SK-N-SH (cell line): ENCODE data around the gene ISY1. TPM values are rescaled to one million over a fixed set of nuclear protein-coding genes. Genes with fewer than 3 reads are reported as not detected.
A peak's percentile ranks its signal among the peaks of the same experiment; 100 is the strongest.

Experiments used
- CTCF ChIA-PET: fragments of 300-600, 350-600 bp; formaldehyde crosslinking; extraction: SDS; loops from one replicate; lab custom pipeline; 2021; lab: Yijun Ruan, JAX
- POLR2A ChIA-PET: fragments of 350-600 bp; sonication (Branson Sonifier 250); formaldehyde crosslinking; extraction: SDS; loops from one replicate; lab custom pipeline; 2020; ENCODE audit warnings: antibody characterized with exemption, inconsistent platforms; lab: Yijun Ruan, JAX
- DNase-seq: peaks from one replicate; pipeline ENCODE4 v3.0.0; 2012
- H2AFZ ChIP-seq: fragments of 200-600 bp; sonication (generic); 2 replicates; pipeline ENCODE4 v1.8.1; 2016; ENCODE audit warnings: antibody characterized with exemption, mild to moderate bottlenecking, low read depth
- H3F3A ChIP-seq: fragments of 200-600 bp; sonication (generic); replicated peaks from 2 replicates; pipeline ENCODE3; 2016; ENCODE audit warnings: antibody characterized with exemption, mild to moderate bottlenecking; ENCODE audit not compliant: insufficient read depth
- H3K27ac ChIP-seq, 2 experiments: fragments of 200-500 bp in 1 of 2; fragments of 200-600 bp in 1 of 2; sonication (Bioruptor generic) in 1 of 2; sonication (generic), shearing (Covaris generic) in 1 of 2; 2 replicates each; pipeline versions ENCODE4 v1.5.1 to v1.6.1; 2014 to 2016; ENCODE audit warnings: low read depth in 2 of 2, inconsistent platforms in 1 of 2, low read length in 1 of 2, mild to moderate bottlenecking in 1 of 2, mixed read lengths in 1 of 2
- H3K27me3 ChIP-seq: fragments of 200-600 bp; sonication (generic), shearing (Covaris generic); 2 replicates; pipeline ENCODE4 v1.6.1; 2016; ENCODE audit warnings: mixed run types; ENCODE audit not compliant: insufficient read depth
- H3K36me3 ChIP-seq, 2 experiments: fragments of 200-500 bp in 1 of 2; fragments of 200-600 bp in 1 of 2; sonication (Bioruptor generic) in 1 of 2; sonication (generic) in 1 of 2; replicated peaks in 1 of 2; 2 replicates each; pipeline versions ENCODE3 to v1.5.1; 2014 to 2016; ENCODE audit warnings: low read length in 1 of 2, mild to moderate bottlenecking in 1 of 2; ENCODE audit not compliant: insufficient read depth in 2 of 2, control insufficient read depth in 1 of 2
- H3K4me1 ChIP-seq, 2 experiments: fragments of 200-500 bp in 1 of 2; fragments of 200-600 bp in 1 of 2; sonication (Bioruptor generic) in 1 of 2; sonication (generic), shearing (Covaris generic) in 1 of 2; 2 replicates each; pipeline versions ENCODE4 v1.5.1 to v1.6.1; 2014 to 2016; ENCODE audit warnings: low read depth in 1 of 2, low read length in 1 of 2, mixed run types in 1 of 2; ENCODE audit not compliant: insufficient read depth in 2 of 2, control insufficient read depth in 1 of 2
- H3K4me2 ChIP-seq: fragments of 200-600 bp; sonication (generic), shearing (Covaris generic); 2 replicates; pipeline ENCODE4 v1.6.1; 2017; ENCODE audit warnings: mixed run types
- H3K4me3 ChIP-seq, 2 experiments: fragments of 200-500 bp in 1 of 2; fragments of 200-600 bp in 1 of 2; sonication (Bioruptor generic) in 1 of 2; sonication (generic), shearing (Covaris generic) in 1 of 2; 2 replicates each; pipeline versions ENCODE4 v1.5.1 to v1.8.1; 2014 to 2016; ENCODE audit warnings: low read depth in 2 of 2, inconsistent platforms in 1 of 2, low read length in 1 of 2, mild to moderate bottlenecking in 1 of 2, mixed read lengths in 1 of 2, moderate library complexity in 1 of 2
- H3K79me2 ChIP-seq: fragments of 200-600 bp; sonication (generic); 2 replicates; pipeline ENCODE4 v1.8.1; 2017; ENCODE audit warnings: mild to moderate bottlenecking; ENCODE audit not compliant: insufficient read depth
- H3K9ac ChIP-seq: fragments of 200-600 bp; sonication (generic); 2 replicates; pipeline ENCODE4 v1.6.1; 2017; ENCODE audit warnings: mixed run types
- H3K9me2 ChIP-seq: fragments of 200-600 bp; sonication (generic); 2 replicates; pipeline ENCODE4 v1.6.1; 2017; ENCODE audit warnings: mixed run types
- H3K9me3 ChIP-seq: fragments of 200-600 bp; sonication (generic); 2 replicates; pipeline ENCODE4 v1.6.1; 2017; ENCODE audit warnings: mixed run types, mild to moderate bottlenecking, moderate library complexity
- H4K20me1 ChIP-seq: fragments of 200-600 bp; sonication (generic); 2 replicates; pipeline ENCODE4 v1.6.1; 2017; ENCODE audit warnings: mild to moderate bottlenecking, mixed run types; ENCODE audit not compliant: insufficient read depth
- CTCF ChIP-seq: fragments of 200-600 bp; sonication (generic); IDR thresholded peaks from 2 replicates; pipeline ENCODE4 v1.6.1; 2017; ENCODE audit warnings: antibody characterized with exemption, mild to moderate bottlenecking, moderate library complexity
- EZH2phosphoT487 ChIP-seq: fragments of 200-600 bp; sonication (generic); IDR thresholded peaks from 2 replicates; pipeline ENCODE4 v1.6.1; 2017; ENCODE audit warnings: low read depth, mixed run types, mild to moderate bottlenecking, antibody characterized with exemption, moderate library complexity, borderline replicate concordance
- JUND ChIP-seq: IDR thresholded peaks from 2 replicates; pipeline ENCODE4 v1.4.0; 2012
- MXI1 ChIP-seq: IDR thresholded peaks from 2 replicates; pipeline ENCODE4 v1.6.1; 2012; ENCODE audit warnings: mild to moderate bottlenecking, low read depth, low read length, improper control_type of control experiment
- POLR2AphosphoS5 ChIP-seq: IDR thresholded peaks from 2 replicates; pipeline ENCODE4 v1.6.1; 2012; ENCODE audit warnings: low read depth, low read length
- SIN3A ChIP-seq: IDR thresholded peaks from 2 replicates; pipeline ENCODE4 v1.6.1; 2012; ENCODE audit warnings: low read depth, mild to moderate bottlenecking, low read length, moderate library complexity, borderline replicate concordance
- TCF12 ChIP-seq: IDR thresholded peaks from 2 replicates; pipeline ENCODE4 v1.4.0; 2012
- TEAD4 ChIP-seq: IDR thresholded peaks from 2 replicates; pipeline ENCODE4 v1.4.0; 2012; ENCODE audit warnings: mild to moderate bottlenecking, borderline replicate concordance; ENCODE audit not compliant: insufficient read depth
- WGBS: methylation state at CpG from one replicate; pipeline ENCODE4 v1.1.6; 2017; ENCODE audit warnings: low lambda C conversion rate; 5-methylcytosine and 5-hydroxymethylcytosine counted together
- polyA plus RNA-seq, 3 experiments: library from polyadenylated mRNA; depleted of rRNA; stranded (reverse); fragments of >200 nt; gene quantifications; 2 replicates each; pipeline ENCODE4 v1.2.3, GENCODE V29; 2012
- TF ChIP-seq, protein P1 (sequence below): IDR thresholded peaks from 2 replicates; pipeline ENCODE4 v1.4.0; 2012; ENCODE audit warnings: low read depth

ISY1 gene
- polyA plus RNA-seq, 1 of the 3 experiments (the other 2 are of a cell fraction): 20.9 TPM

DNA sequence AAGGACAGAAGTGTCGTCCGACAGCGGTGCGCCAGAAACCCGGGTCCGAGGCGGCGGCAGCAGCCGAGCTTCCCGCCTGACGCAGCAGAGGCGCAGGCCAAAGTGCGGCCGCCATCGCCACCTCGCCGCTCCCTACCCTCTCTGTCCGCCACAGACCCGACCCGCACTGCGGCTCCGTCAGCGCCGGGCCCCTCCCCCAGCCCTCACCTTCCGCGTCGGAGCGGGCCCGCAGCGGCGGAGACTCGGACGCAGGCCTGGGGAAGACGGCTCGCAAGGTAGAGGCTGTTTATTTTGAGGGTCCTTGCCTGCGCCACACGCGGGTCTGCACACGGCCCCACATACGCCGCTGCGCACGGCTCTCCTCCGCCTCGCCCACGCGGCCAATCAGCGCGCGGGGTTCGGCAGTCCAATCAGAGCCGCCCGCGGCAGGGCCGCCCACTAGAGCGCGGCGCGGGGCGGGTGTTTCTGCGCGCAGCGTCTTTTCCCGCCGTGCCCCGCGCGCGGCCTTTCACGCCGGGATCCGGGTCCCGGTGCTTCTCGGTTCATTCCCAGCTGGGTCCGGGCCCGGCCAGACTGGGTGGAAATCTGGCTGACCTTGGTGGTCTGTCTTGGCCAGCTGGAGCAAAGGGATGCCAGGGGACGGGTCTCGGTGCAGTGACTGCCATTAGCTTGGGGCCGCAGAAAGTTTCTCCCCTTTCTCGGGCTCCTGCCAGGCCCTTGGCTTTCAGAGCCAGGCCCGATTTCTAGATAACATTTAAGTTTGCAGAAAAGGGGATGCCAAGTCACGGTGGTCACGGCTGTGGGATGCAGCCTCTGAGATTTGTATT lies 22.9 kb upstream of the ISY1 start, which contains the start of gene CNBP (continued):
- TF ChIP-seq CTCF (no peak), TEAD4 (peak; percentile 25; the same call in 1 of the 2 replicates), SIN3A (peak; percentile 66; the same call in 1 of the 2 replicates)

DNA sequence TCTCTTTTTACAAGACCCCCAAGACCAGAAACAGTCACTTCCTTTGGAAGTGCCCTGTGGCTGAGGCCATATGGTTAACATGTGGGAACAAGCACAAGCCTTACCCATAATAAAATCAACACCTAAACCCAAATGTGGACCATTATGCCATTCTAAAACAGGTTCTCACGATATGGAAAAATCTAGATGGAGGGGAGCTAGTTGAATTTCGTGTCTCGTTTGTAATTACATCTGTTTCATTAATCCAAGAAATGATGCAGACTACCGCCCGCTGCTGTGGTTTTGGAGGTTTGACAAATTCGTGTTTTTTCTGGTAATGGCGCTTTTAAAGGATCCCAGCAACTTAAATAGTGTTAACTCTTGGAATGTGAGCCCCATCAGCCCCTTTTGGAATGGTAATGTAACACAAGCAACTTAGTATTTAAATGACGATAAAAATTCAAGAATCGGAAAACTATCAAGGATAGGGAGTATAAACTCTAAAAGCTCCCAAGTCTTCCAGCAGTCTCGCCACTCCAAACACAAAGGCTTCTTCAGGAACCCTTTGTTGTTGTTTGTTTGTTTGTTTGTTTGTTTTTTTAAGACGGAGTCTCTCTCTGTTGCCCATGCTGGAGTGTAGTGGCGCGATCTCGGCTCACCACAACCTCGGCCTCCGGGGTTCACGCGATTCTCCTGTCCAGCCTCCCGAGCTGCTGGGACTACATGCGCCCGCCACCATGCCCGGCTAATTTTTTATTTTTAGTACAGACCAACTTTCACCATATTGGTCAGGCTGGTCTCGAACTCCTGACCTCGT lies 21.7 kb upstream of the ISY1 start:
- Histone ChIP-seq H3K9me2 (no peaks in the 10 kb centered on the region), H3K4me1 (peaks cover 6 to 20% of the 10 kb centered on the region in 2 experiments; a peak in 3 of 4 replicates), H3K4me2 (peak overlapping the region; percentile 90), H3K36me3 (peaks cover 19 to 29% of the 10 kb centered on the region in 2 experiments), H3K27me3 (no peaks in the 10 kb centered on the region), H3K9ac (peak overlapping the region; percentile 98), H2AFZ (no peak overlapping the region), H3K4me3 (peak overlapping the region; percentile 83 to 87), H3F3A (peaks cover 11% of the 10 kb centered on the region)
- DNase-seq: peak; percentile 58
- TF ChIP-seq MXI1 (peak; percentile 97), SIN3A (0 out of 2 replicates have a peak, but pooled peaks have one; percentile 20), TCF12 (peak; percentile 75), EZH2phosphoT487 (no peak)
- TF ChIP-seq, protein P1, sequence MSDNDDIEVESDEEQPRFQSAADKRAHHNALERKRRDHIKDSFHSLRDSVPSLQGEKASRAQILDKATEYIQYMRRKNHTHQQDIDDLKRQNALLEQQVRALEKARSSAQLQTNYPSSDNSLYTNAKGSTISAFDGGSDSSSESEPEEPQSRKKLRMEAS: peak; percentile 87
- TF ChIP-seq, all 33 proteins: peak for 4
- Histone ChIP-seq H3K27ac (peak overlapping the region; percentile 89 to 92), H3K9me3 (no peaks in the 10 kb centered on the region), H3K79me2 (peaks cover 87% of the 10 kb centered on the region), H4K20me1 (peaks cover 54% of the 10 kb centered on the region)
- under 1% methylated on average over 24 of the region's 24 CpGs for WGBS
- CTCF ChIA-PET: interaction anchor here (1.0 to 3.2 kb wide), 5 partner anchors 13 to 213 kb away, joined by 3 to 17 read pairs (median 3); no protein-coding TSS in a partner anchor
- POLR2A ChIA-PET: interaction anchor here (0.6 to 1.1 kb wide), 3 partner anchors 72 to 134 kb away, joined by 3 to 4 read pairs (median 3); a partner anchor contains a TSS

GRCh38 chr3:129181819-129182218 lies 21.0 kb upstream of the ISY1 start:
- POLR2A ChIA-PET: interaction anchor here (0.9 kb wide), 1 partner anchor 73 kb away, joined by 3 read pairs; no protein-coding TSS in a partner anchor
- 19% methylated on average over 3 of the region's 3 CpGs for WGBS
- Histone ChIP-seq H3K4me1 (peaks cover 6 to 20% of the 10 kb centered on the region in 2 experiments; a peak in 3 of 4 replicates), H3K4me2 (peak overlapping the region; percentile 90), H3K27ac (peak overlapping the region; percentile 89 to 92; a peak in 3 of 4 replicates), H3F3A (peaks cover 10% of the 10 kb centered on the region), H3K9me2 (no peaks in the 10 kb centered on the region), H3K27me3 (no peaks in the 10 kb centered on the region), H3K36me3 (peaks cover 26 to 37% of the 10 kb centered on the region in 2 experiments), H3K9me3 (no peaks in the 10 kb centered on the region), H4K20me1 (peaks cover 62% of the 10 kb centered on the region), H3K79me2 (peaks cover 95% of the 10 kb centered on the region), H3K4me3 (peak overlapping the region; percentile 83 to 87), H2AFZ (no peak overlapping the region), H3K9ac (peak overlapping the region; percentile 98; the same call in 1 of the 2 replicates)
- CTCF ChIA-PET: interaction anchor here (0.7 to 3.2 kb wide), 5 partner anchors 14 to 205 kb away, joined by 3 to 17 read pairs (median 3); no protein-coding TSS in a partner anchor
- DNase-seq: no peak
- TF ChIP-seq JUND (no peak), POLR2AphosphoS5 (no peak)
